DND-41 (cell line): ENCODE results near the gene RIOK2.
"Not testable (repeated sequence)": the region's sequence is repeated elsewhere in the genome, so short reads cannot be mapped to it uniquely, and the experiment has no call there.

Source experiments
- ATAC-seq: fragments of 200-7000 bp; cut with Tn5 transposase; 3 replicates; pipeline ENCODE4 v1.9.1; 2021; ENCODE audit warnings: low read depth; ENCODE audit not compliant: insufficient read depth
- DNase-seq: peaks from one replicate; pipeline ENCODE4 v3.0.0-alpha.2; 2020
- H2AFZ ChIP-seq: 2 replicates; pipeline ENCODE4 v1.6.0; 2012; ENCODE audit warnings: low read depth, low read length
- H3K27ac ChIP-seq: 2 replicates; pipeline ENCODE4 v1.5.1; 2012; ENCODE audit warnings: low read length, inconsistent platforms
- H3K27me3 ChIP-seq: fragments of 200-600 bp; sonication (generic); 2 replicates; pipeline ENCODE4 v1.6.0; 2012; ENCODE audit warnings: low read length, mild to moderate bottlenecking, inconsistent platforms; ENCODE audit not compliant: insufficient read depth, poor library complexity
- H3K36me3 ChIP-seq: 2 replicates; pipeline ENCODE4 v1.5.1; 2012; ENCODE audit warnings: low read length, inconsistent platforms; ENCODE audit not compliant: insufficient read depth
- H3K4me1 ChIP-seq: 2 replicates; pipeline ENCODE4 v1.5.1; 2012; ENCODE audit warnings: mild to moderate bottlenecking, low read length; ENCODE audit not compliant: insufficient read depth
- H3K4me2 ChIP-seq: 2 replicates; pipeline ENCODE4 v1.6.0; 2012; ENCODE audit warnings: mild to moderate bottlenecking, moderate library complexity, low read length, inconsistent platforms; ENCODE audit not compliant: insufficient read depth
- H3K4me3 ChIP-seq, 2 experiments: fragments of 200-600 bp in 1 of 2; shearing (Covaris generic) in 1 of 2; 2 replicates each; pipeline ENCODE4 v1.5.1; 2012 to 2016; ENCODE audit warnings: inconsistent platforms in 2 of 2, low read length in 2 of 2, mild to moderate bottlenecking in 2 of 2, low read depth in 1 of 2, moderate library complexity in 1 of 2
- H3K79me2 ChIP-seq: 2 replicates; pipeline ENCODE4 v1.6.0; 2012; ENCODE audit warnings: low read length, inconsistent platforms; ENCODE audit not compliant: insufficient read depth
- H3K9ac ChIP-seq: 2 replicates; pipeline ENCODE4 v1.6.0; 2012; ENCODE audit warnings: low read depth, mild to moderate bottlenecking, inconsistent platforms, low read length, moderate library complexity
- H3K9me3 ChIP-seq: 2 replicates; pipeline ENCODE4 v1.5.1; 2012; ENCODE audit warnings: low read length, moderate library complexity, mild to moderate bottlenecking, inconsistent platforms; ENCODE audit not compliant: insufficient read depth, severe bottlenecking
- H4K20me1 ChIP-seq: 2 replicates; pipeline ENCODE4 v1.6.0; 2012; ENCODE audit warnings: low read length; ENCODE audit not compliant: insufficient read depth
- EZH2 ChIP-seq: IDR thresholded peaks from 3 replicates; pipeline ENCODE4 v1.6.1; 2012; ENCODE audit warnings: borderline replicate concordance, low read depth, mild to moderate bottlenecking, moderate library complexity, low read length, inconsistent platforms; ENCODE audit not compliant: severe bottlenecking
- TF ChIP-seq, protein P1 (sequence below): IDR thresholded peaks from 2 replicates; pipeline ENCODE4 v1.5.1; 2012; ENCODE audit warnings: borderline replicate concordance, low read length, moderate library complexity, mild to moderate bottlenecking; ENCODE audit not compliant: poor library complexity, severe bottlenecking; ENCODE audit errors: extremely low read depth

The RIOK2 gene

DNA sequence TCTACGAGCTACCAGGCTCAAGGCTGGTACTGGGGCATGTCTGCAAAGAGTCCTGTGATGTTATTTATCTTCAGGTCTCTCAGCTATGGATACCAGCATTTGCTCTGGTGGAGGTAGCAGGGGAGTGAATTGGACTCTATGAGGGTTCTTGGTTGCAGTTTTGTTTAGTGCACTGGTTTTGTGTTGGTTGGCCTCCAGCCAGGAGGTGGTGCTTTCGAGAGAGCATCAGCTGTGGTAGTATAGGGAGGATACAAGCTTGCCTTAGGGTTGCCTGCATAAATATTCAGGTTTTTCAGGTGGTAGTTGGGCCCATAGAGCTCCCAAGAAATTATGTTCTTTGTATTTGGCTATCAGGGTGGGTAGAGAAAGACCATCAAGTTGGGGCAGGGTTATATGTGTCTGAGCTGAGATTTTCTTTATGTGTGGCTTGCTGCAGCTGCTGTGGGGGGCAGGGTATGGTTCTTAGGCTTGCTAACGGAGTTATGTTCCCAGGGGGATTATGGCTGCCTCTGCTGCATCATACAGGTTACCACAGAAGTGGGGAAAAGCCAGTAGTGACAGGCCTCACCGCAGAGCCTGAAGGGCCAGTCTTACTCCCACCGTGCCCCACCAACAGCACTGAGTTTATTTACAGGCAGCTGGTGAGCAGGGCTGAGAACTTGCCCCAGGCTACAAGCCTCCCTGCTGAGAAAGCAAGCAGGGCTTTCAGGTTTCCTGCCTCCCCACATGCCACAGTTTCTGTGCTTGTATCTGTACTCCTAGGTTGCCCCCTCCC lies 9.7 kb upstream of the RIOK2 start:
- H3K4me2 ChIP-seq: peak overlapping the region; percentile 62
- H3K4me1 ChIP-seq: peaks cover 60% of the 10 kb centered on the region
- peak; percentile 93 for ATAC-seq
- peak overlapping the region; percentile 67 for H3K9ac ChIP-seq
- H2AFZ ChIP-seq: peak overlapping the region; percentile 58
- TF ChIP-seq, protein P1, sequence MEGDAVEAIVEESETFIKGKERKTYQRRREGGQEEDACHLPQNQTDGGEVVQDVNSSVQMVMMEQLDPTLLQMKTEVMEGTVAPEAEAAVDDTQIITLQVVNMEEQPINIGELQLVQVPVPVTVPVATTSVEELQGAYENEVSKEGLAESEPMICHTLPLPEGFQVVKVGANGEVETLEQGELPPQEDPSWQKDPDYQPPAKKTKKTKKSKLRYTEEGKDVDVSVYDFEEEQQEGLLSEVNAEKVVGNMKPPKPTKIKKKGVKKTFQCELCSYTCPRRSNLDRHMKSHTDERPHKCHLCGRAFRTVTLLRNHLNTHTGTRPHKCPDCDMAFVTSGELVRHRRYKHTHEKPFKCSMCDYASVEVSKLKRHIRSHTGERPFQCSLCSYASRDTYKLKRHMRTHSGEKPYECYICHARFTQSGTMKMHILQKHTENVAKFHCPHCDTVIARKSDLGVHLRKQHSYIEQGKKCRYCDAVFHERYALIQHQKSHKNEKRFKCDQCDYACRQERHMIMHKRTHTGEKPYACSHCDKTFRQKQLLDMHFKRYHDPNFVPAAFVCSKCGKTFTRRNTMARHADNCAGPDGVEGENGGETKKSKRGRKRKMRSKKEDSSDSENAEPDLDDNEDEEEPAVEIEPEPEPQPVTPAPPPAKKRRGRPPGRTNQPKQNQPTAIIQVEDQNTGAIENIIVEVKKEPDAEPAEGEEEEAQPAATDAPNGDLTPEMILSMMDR: peak; percentile 54
- no peak for TF ChIP-seq EZH2
- H3K4me3 ChIP-seq: peak overlapping the region in 1 of 2 experiments; percentile 52; a peak in 2 of 4 replicates
- peak overlapping the region; percentile 98 for H3K27ac ChIP-seq
- no peaks in the 10 kb centered on the region for H3K9me3 ChIP-seq
- peak; percentile 95 for DNase-seq
- peaks cover 30% of the 10 kb centered on the region for H3K79me2 ChIP-seq
- no peaks in the 10 kb centered on the region for H3K27me3 ChIP-seq
- H4K20me1 ChIP-seq: no peaks in the 10 kb centered on the region
- H3K36me3 ChIP-seq: peaks cover 3% of the 10 kb centered on the region; the same call in 1 of the 2 replicates

GRCh38 chr5:97191893-97192292 lies 8.8 kb upstream of the RIOK2 start:
- Histone ChIP-seq H3K36me3 (no peaks in the 10 kb centered on the region), H4K20me1 (no peaks in the 10 kb centered on the region), H2AFZ (no peak overlapping the region), H3K79me2 (peaks cover 32% of the 10 kb centered on the region), H3K9me3 (no peaks in the 10 kb centered on the region), H3K4me1 (peaks cover 60% of the 10 kb centered on the region), H3K9ac (peak overlapping the region; percentile 49), H3K4me2 (peak overlapping the region; percentile 62), H3K27ac (peak overlapping the region; percentile 92), H3K27me3 (no peaks in the 10 kb centered on the region), H3K4me3 (no peak overlapping the region)
- TF ChIP-seq, protein P1: no peak
- TF ChIP-seq EZH2: no peak
- ATAC-seq (no peak), DNase-seq (no peak)

GRCh38 chr5:97189523-97189922 lies 6.5 kb upstream of the RIOK2 start:
- Histone ChIP-seq H3K79me2 (peaks cover 17% of the 10 kb centered on the region), H3K4me1 (peaks cover 59% of the 10 kb centered on the region), H3K27ac (peak overlapping the region; percentile 24; the same call in 1 of the 2 replicates)
- not testable (repeated sequence) for H2AFZ ChIP-seq, H3K4me3 ChIP-seq, H3K9me3 ChIP-seq, ATAC-seq, H3K4me2 ChIP-seq, H3K27me3 ChIP-seq, DNase-seq, H3K36me3 ChIP-seq, H4K20me1 ChIP-seq, H3K9ac ChIP-seq

- Histone ChIP-seq H2AFZ (peak overlapping the region; percentile 98), H3K27ac (peak overlapping the region; percentile 99), H3K4me2 (peak overlapping the region; percentile 77), H3K4me1 (peaks cover 46% of the 10 kb centered on the region), H3K9ac (peak overlapping the region; percentile 89), H3K27me3 (no peaks in the 10 kb centered on the region), H3K4me3 (peak overlapping the region; percentile 94 to 97; a peak in 3 of 4 replicates), H3K9me3 (no peaks in the 10 kb centered on the region), H3K79me2 (peaks cover 53% of the 10 kb centered on the region), H4K20me1 (peaks cover 21% of the 10 kb centered on the region; the same call in 1 of the 2 replicates), H3K36me3 (peaks cover 16% of the 10 kb centered on the region)
- TF ChIP-seq, protein P1: no peak
- TF ChIP-seq EZH2: no peak
- DNase-seq (no peak), ATAC-seq (no peak)
These were observed 825 bp upstream of the RIOK2 start for GRCh38 chr5:97183930-97184213.
